ENCODE results near the gene TRIP12. TPM values are rescaled to one million over a fixed set of nuclear protein-coding genes. Genes with fewer than 3 reads are reported as not detected.
A peak's percentile ranks its signal among the peaks of the same experiment; 100 is the strongest.

Gene TRIP12
- total and polyA plus RNA-seq, 2 donors (not counting 1 experiment from before 2014, with no cell fraction given), result 30.9 to 274 TPM

GRCh38 chr2:229714736-229715541 is 206.9 kb downstream of the TRIP12 start:
- peak overlapping the region; percentile 42 for H3K9ac ChIP-seq (ENCODE audit: low read length)
- H3K9me3 ChIP-seq (ENCODE audit: control extremely low read depth in 1 of 3, control insufficient read depth in 2 of 3, insufficient read depth in 1 of 3, low read length in 2 of 3), result peaks cover 0 to 8% (median 0%) of the 10 kb centered on the region in 3 donors
- no peaks in the 10 kb centered on the region for H3K79me2 ChIP-seq (ENCODE audit: control insufficient read depth, insufficient read depth, low read length)
- intact Hi-C loops (cut with micrococcal nuclease), result no loop called here
- peak overlapping the region; percentile 49 for H2AFZ ChIP-seq (ENCODE audit: insufficient read depth, low read depth, low read length, poor library complexity, severe bottlenecking)
- 4% methylated on average over 60 of the region's 60 CpGs for WGBS (ENCODE audit: insufficient coverage)
- Mint-ChIP-seq H3K4me1 (peaks cover 16% of the 10 kb centered on the region), H3K27me3 (peaks cover 73% of the 10 kb centered on the region), H3K9me3 (ENCODE audit: insufficient read depth) (peaks cover 4% of the 10 kb centered on the region), H3K4me3 (peak overlapping the region; percentile 62), H3K27ac (no peak overlapping the region)
- peak overlapping the region in 3 of 5 experiments; percentile 32 to 46 (median 43) for H3K4me3 ChIP-seq (ENCODE audit: control extremely low read depth in 1 of 5, extremely low read depth in 1 of 5, insufficient read depth in 1 of 5, low read depth in 2 of 5, low read length in 4 of 5)
- no peaks in the 10 kb centered on the region for H3K36me3 ChIP-seq (replicated peaks in 1 of 2; ENCODE audit: control extremely low read depth in 1 of 2, control insufficient read depth in 1 of 2, extremely low read depth in 1 of 2, insufficient read depth in 2 of 2, low read length in 1 of 2)
- ChIA-PET POLR2A (no interaction called here), CTCF (interaction anchor here (1.2 kb wide), 1 partner anchor 1824 kb away, joined by 3 read pairs; no protein-coding TSS in a partner anchor)
- H3K4me1 ChIP-seq (ENCODE audit: control insufficient read depth in 2 of 2, insufficient read depth in 2 of 2, low read length in 2 of 2), result peaks cover 22 to 25% of the 10 kb centered on the region in 2 donors
- H3K4me2 ChIP-seq (replicated peaks; ENCODE audit: low read depth, low read length, poor library complexity, severe bottlenecking), result peak overlapping the region; percentile 79
- peak; percentile 42 for DNase-seq
- H3K27me3 ChIP-seq (replicated peaks in 1 of 4; ENCODE audit: control extremely low read depth in 1 of 4, control insufficient read depth in 3 of 4, insufficient read depth in 4 of 4, low read length in 3 of 4), result peaks cover 0 to 62% (median 51%) of the 10 kb centered on the region in 4 experiments
- H4K20me1 ChIP-seq (ENCODE audit: control insufficient read depth, insufficient read depth, low read length, poor library complexity, severe bottlenecking), result no peaks in the 10 kb centered on the region
- TF ChIP-seq EZH2 (IDR thresholded peaks at IDR 0.05; ENCODE audit: borderline replicate concordance, insufficient read depth, low read depth, low read length, poor library complexity, severe bottlenecking), result peak; percentile 68
- TF ChIP-seq, protein P1, sequence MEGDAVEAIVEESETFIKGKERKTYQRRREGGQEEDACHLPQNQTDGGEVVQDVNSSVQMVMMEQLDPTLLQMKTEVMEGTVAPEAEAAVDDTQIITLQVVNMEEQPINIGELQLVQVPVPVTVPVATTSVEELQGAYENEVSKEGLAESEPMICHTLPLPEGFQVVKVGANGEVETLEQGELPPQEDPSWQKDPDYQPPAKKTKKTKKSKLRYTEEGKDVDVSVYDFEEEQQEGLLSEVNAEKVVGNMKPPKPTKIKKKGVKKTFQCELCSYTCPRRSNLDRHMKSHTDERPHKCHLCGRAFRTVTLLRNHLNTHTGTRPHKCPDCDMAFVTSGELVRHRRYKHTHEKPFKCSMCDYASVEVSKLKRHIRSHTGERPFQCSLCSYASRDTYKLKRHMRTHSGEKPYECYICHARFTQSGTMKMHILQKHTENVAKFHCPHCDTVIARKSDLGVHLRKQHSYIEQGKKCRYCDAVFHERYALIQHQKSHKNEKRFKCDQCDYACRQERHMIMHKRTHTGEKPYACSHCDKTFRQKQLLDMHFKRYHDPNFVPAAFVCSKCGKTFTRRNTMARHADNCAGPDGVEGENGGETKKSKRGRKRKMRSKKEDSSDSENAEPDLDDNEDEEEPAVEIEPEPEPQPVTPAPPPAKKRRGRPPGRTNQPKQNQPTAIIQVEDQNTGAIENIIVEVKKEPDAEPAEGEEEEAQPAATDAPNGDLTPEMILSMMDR (IDR thresholded peaks at IDR 0.05), result no peak
- peak; percentile 47 for ATAC-seq (ENCODE audit: low read depth)
- H3K27ac ChIP-seq (ENCODE audit: low read length in 2 of 2), result no peak overlapping the region
